OCI-LY3 (cell line): ENCODE data around the gene PLSCR4.

Experiments
- H2AFZ ChIP-seq: fragments of 200-600, 300-600 bp; shearing (Covaris generic); 2 replicates; pipeline ENCODE4 v1.6.0; 2014; ENCODE audit warnings: antibody characterized with exemption, low read depth, low read length
- H3K27ac ChIP-seq: fragments of 200-600, 300-600 bp; sonication (generic); 2 replicates; pipeline ENCODE4 v1.5.1; 2014; ENCODE audit warnings: mild to moderate bottlenecking, low read length, moderate library complexity, mixed read lengths
- H3K27me3 ChIP-seq: fragments of 200-600, 300-600 bp; sonication (generic); 2 replicates; pipeline ENCODE4 v1.6.1; 2014; ENCODE audit warnings: low read depth, low read length, mixed read lengths
- H3K36me3 ChIP-seq: fragments of 200-600, 300-600 bp; sonication (generic); replicated peaks from 2 replicates; pipeline ENCODE3; 2014; ENCODE audit warnings: low read depth, low read length, mixed read lengths
- H3K4me1 ChIP-seq: fragments of 300-600, 200-600 bp; sonication (generic); 2 replicates; pipeline ENCODE4 v1.6.1; 2014; ENCODE audit warnings: low read length, mixed read lengths
- H3K4me2 ChIP-seq: fragments of 200-600, 300-600 bp; sonication (generic); 2 replicates; pipeline ENCODE4 v1.6.1; 2014; ENCODE audit warnings: low read length, mixed read lengths
- H3K4me3 ChIP-seq: fragments of 300-600, 200-600 bp; sonication (generic); 2 replicates; pipeline ENCODE4 v1.5.1; 2014; ENCODE audit warnings: antibody characterized with exemption, mild to moderate bottlenecking, low read length, moderate library complexity
- H3K79me2 ChIP-seq: fragments of 300-600, 200-600 bp; shearing (Covaris generic); 2 replicates; pipeline ENCODE4 v1.6.1; 2014; ENCODE audit warnings: mild to moderate bottlenecking, low read length, mixed read lengths
- H3K9ac ChIP-seq: fragments of 300-600, 200-600 bp; shearing (Covaris generic); 2 replicates; pipeline ENCODE4 v1.6.0; 2014; ENCODE audit warnings: mild to moderate bottlenecking, low read length, moderate library complexity
- H3K9me3 ChIP-seq: fragments of 200-600, 300-600 bp; shearing (Covaris generic); 2 replicates; pipeline ENCODE4 v1.6.1; 2014; ENCODE audit warnings: low read length, mixed read lengths; ENCODE audit not compliant: insufficient read depth
- H4K20me1 ChIP-seq: fragments of 200-600, 300-600 bp; sonication (generic); 2 replicates; pipeline ENCODE4 v1.6.1; 2016; ENCODE audit warnings: low read length, mixed read lengths; ENCODE audit not compliant: insufficient read depth
- EZH2phosphoT487 ChIP-seq: fragments of 200-600 bp; shearing (Covaris generic); IDR thresholded peaks from 2 replicates; pipeline ENCODE4 v1.6.1; 2018; ENCODE audit warnings: antibody characterized with exemption, mixed run types, low read depth
- TF ChIP-seq, protein P1 (sequence below): fragments of 200-600, 300-600 bp; sonication (generic); IDR thresholded peaks from 2 replicates; pipeline ENCODE4 v1.5.1; 2014; ENCODE audit warnings: antibody characterized with exemption, low read length, low read depth

PLSCR4 gene

GRCh38 chr3:146214493-146214892, 36.4 kb downstream of the PLSCR4 start:
- H3K4me2 ChIP-seq, result no peak overlapping the region
- H3K27me3 ChIP-seq, result no peaks in the 10 kb centered on the region
- H2AFZ ChIP-seq, result no peak overlapping the region
- no peaks in the 10 kb centered on the region for H3K79me2 ChIP-seq
- 0 out of 2 replicates have a peak, but pooled peaks cover 3% of the 10 kb centered on the region for H3K4me1 ChIP-seq
- TF ChIP-seq EZH2phosphoT487, result no peak
- TF ChIP-seq, protein P1, sequence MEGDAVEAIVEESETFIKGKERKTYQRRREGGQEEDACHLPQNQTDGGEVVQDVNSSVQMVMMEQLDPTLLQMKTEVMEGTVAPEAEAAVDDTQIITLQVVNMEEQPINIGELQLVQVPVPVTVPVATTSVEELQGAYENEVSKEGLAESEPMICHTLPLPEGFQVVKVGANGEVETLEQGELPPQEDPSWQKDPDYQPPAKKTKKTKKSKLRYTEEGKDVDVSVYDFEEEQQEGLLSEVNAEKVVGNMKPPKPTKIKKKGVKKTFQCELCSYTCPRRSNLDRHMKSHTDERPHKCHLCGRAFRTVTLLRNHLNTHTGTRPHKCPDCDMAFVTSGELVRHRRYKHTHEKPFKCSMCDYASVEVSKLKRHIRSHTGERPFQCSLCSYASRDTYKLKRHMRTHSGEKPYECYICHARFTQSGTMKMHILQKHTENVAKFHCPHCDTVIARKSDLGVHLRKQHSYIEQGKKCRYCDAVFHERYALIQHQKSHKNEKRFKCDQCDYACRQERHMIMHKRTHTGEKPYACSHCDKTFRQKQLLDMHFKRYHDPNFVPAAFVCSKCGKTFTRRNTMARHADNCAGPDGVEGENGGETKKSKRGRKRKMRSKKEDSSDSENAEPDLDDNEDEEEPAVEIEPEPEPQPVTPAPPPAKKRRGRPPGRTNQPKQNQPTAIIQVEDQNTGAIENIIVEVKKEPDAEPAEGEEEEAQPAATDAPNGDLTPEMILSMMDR, result no peak
- H3K27ac ChIP-seq, result no peak overlapping the region
- no peaks in the 10 kb centered on the region for H3K36me3 ChIP-seq
- no peak overlapping the region for H3K4me3 ChIP-seq
- no peak overlapping the region for H3K9ac ChIP-seq
- no peaks in the 10 kb centered on the region for H4K20me1 ChIP-seq
- no peaks in the 10 kb centered on the region for H3K9me3 ChIP-seq

GRCh38 chr3:146209371-146209770, 41.5 kb downstream of the PLSCR4 start:
- Histone ChIP-seq H3K9ac (no peak overlapping the region), H3K27ac (no peak overlapping the region), H3K4me1 (no peaks in the 10 kb centered on the region), H3K4me3 (no peak overlapping the region), H2AFZ (no peak overlapping the region), H3K4me2 (no peak overlapping the region), H3K79me2 (no peaks in the 10 kb centered on the region), H4K20me1 (no peaks in the 10 kb centered on the region), H3K36me3 (no peaks in the 10 kb centered on the region), H3K27me3 (no peaks in the 10 kb centered on the region), H3K9me3 (no peaks in the 10 kb centered on the region)
- no peak for TF ChIP-seq EZH2phosphoT487
- TF ChIP-seq, protein P1, result no peak

GRCh38 chr3:146203776-146204175, 47.1 kb downstream of the PLSCR4 start:
- H3K4me2 ChIP-seq, result no peak overlapping the region
- no peak overlapping the region for H3K4me3 ChIP-seq
- H3K36me3 ChIP-seq, result no peaks in the 10 kb centered on the region
- no peaks in the 10 kb centered on the region for H3K9me3 ChIP-seq
- H3K4me1 ChIP-seq, result no peaks in the 10 kb centered on the region
- no peak overlapping the region for H2AFZ ChIP-seq
- H3K27me3 ChIP-seq, result no peaks in the 10 kb centered on the region
- TF ChIP-seq, protein P1, result no peak
- TF ChIP-seq EZH2phosphoT487, result no peak
- no peak overlapping the region for H3K27ac ChIP-seq
- H3K79me2 ChIP-seq, result no peaks in the 10 kb centered on the region
- no peaks in the 10 kb centered on the region for H4K20me1 ChIP-seq
- no peak overlapping the region for H3K9ac ChIP-seq

DNA sequence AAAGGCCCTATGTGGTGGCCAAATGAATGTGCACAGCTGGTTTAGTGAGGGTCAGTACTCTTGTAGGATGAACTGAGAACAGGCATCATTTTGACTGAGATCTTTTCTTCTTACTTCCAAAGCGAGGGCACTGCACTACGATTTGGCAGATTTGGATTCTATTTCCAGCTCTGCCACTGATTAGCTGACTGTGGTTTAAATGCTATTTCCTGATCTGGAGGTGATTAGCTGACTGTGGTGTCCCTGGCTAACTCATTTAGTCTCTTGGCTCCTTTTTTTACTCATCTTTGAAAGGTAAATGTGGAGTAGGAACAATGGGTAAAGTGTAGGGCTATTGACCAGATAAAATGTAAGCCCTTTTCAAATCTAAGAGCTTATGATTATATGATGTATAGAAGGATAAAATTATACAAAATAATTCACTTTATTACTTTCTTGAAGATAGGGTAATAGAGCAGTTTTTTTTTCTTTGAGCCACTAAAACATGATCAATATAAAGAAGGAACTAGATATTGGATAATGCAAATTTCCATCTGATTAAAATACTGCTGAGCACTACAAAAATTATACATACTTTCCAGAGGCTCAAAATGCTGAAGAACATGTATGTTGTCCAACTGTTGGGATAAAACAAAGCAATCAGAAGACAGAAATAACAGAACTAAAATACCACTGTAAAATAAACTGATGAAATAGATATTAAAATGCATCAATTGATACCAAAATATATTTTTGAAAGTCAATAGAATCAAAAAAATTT, 50.3 kb downstream of the PLSCR4 start:
- TF ChIP-seq EZH2phosphoT487, result no peak
- TF ChIP-seq, protein P1, result no peak
- H4K20me1 ChIP-seq, result no peaks in the 10 kb centered on the region
- H3K9me3 ChIP-seq, result no peaks in the 10 kb centered on the region
- no peaks in the 10 kb centered on the region for H3K36me3 ChIP-seq
- no peak overlapping the region for H3K4me2 ChIP-seq
- no peak overlapping the region for H3K4me3 ChIP-seq
- H2AFZ ChIP-seq, result no peak overlapping the region
- H3K9ac ChIP-seq, result no peak overlapping the region
- H3K79me2 ChIP-seq, result no peaks in the 10 kb centered on the region
- H3K27me3 ChIP-seq, result no peaks in the 10 kb centered on the region
- H3K4me1 ChIP-seq, result no peaks in the 10 kb centered on the region
- H3K27ac ChIP-seq, result no peak overlapping the region
